ENCODE results near the gene NRCAM.

The NRCAM gene

DNA sequence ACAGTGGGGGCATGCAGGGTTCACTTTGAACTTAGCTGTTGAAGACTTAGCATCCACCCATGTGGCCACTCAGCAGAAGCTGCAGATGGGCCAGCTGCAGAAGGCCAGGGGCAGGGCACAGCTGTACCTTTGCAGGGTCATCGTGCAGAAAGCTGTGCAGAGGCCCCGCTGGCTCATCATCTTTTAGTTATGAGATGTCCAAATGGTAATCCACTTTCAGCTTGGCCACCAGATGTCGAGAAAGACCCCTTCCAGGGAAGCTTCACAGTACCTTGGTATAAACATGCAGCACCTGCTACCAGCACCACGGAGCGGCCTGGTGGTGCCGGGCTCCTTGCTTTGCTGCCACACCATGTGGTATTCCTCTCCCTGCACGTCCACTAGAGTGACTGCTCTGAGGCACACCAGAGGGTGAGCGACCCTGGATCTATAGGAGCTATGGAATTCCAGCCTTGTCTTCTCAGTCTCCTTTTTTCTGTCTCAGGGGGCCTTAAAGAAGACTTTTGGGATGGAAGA, 251.9 kb downstream of the NRCAM start:
- Histone ChIP-seq H3K27ac (ENCODE audit: low read length) (no peak overlapping the region), H3K4me1 (ENCODE audit: control insufficient read depth, insufficient read depth, low read length) (no peaks in the 10 kb centered on the region), H3K9me3 (ENCODE audit: control insufficient read depth in 2 of 2, low read length in 2 of 2) (no peaks in the 10 kb centered on the region), H3K36me3 (ENCODE audit: control insufficient read depth in 2 of 2, insufficient read depth in 2 of 2, low read length in 2 of 2) (no peaks in the 10 kb centered on the region), H3K9ac (ENCODE audit: low read length in 2 of 2) (no peak overlapping the region), H3K4me3 (ENCODE audit: low read length in 2 of 2) (no peak overlapping the region), H3K27me3 (ENCODE audit: control insufficient read depth in 1 of 2, insufficient read depth in 2 of 2, low read length in 2 of 2) (peaks cover 0 to 2% of the 10 kb centered on the region in 2 donors)

DNA sequence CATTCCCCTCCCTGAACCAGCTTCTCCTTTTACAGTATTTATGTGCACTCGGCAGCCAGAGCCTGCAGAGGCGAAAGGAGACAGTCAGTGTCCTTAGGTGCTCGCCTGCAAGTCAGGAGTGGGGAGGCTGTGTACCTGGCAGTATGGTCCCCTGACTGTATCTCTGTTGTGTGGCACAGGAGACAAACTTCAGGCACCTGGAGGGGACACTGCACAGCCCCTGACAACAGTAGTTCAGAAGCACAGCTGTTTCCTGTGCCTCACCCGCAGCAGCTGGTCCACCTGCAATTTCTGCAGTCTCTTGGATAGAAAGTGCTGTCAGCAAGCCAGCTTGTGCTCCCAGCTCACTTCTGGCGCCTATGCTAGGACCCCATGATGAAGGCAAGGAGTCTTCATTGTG, 252.7 kb downstream of the NRCAM start:
- Histone ChIP-seq H3K27ac (ENCODE audit: low read length) (no peak overlapping the region), H3K9me3 (ENCODE audit: control insufficient read depth in 2 of 2, low read length in 2 of 2) (no peaks in the 10 kb centered on the region), H3K4me3 (ENCODE audit: low read length in 2 of 2) (no peak overlapping the region), H3K27me3 (ENCODE audit: control insufficient read depth in 1 of 2, insufficient read depth in 2 of 2, low read length in 2 of 2) (peaks cover 0 to 2% of the 10 kb centered on the region in 2 donors), H3K36me3 (ENCODE audit: control insufficient read depth in 2 of 2, insufficient read depth in 2 of 2, low read length in 2 of 2) (no peaks in the 10 kb centered on the region), H3K9ac (ENCODE audit: low read length in 2 of 2) (no peak overlapping the region), H3K4me1 (ENCODE audit: control insufficient read depth, insufficient read depth, low read length) (no peaks in the 10 kb centered on the region)

GRCh38 chr7:108202743-108203142, 253.5 kb downstream of the NRCAM start:
- Histone ChIP-seq H3K36me3 (ENCODE audit: control insufficient read depth in 2 of 2, insufficient read depth in 2 of 2, low read length in 2 of 2) (no peaks in the 10 kb centered on the region), H3K27me3 (ENCODE audit: control insufficient read depth in 1 of 2, insufficient read depth in 2 of 2, low read length in 2 of 2) (peaks cover 0 to 2% of the 10 kb centered on the region in 2 donors), H3K27ac (ENCODE audit: low read length) (no peak overlapping the region), H3K9ac (ENCODE audit: low read length in 2 of 2) (no peak overlapping the region), H3K4me1 (ENCODE audit: control insufficient read depth, insufficient read depth, low read length) (no peaks in the 10 kb centered on the region), H3K4me3 (ENCODE audit: low read length in 2 of 2) (no peak overlapping the region), H3K9me3 (ENCODE audit: control insufficient read depth in 2 of 2, low read length in 2 of 2) (no peaks in the 10 kb centered on the region)

GRCh38 chr7:108201766-108202165, 254.5 kb downstream of the NRCAM start:
- Histone ChIP-seq H3K9ac (ENCODE audit: low read length in 2 of 2) (no peak overlapping the region), H3K27ac (ENCODE audit: low read length) (no peak overlapping the region), H3K9me3 (ENCODE audit: control insufficient read depth in 2 of 2, low read length in 2 of 2) (no peaks in the 10 kb centered on the region), H3K4me1 (ENCODE audit: control insufficient read depth, insufficient read depth, low read length) (no peaks in the 10 kb centered on the region), H3K27me3 (ENCODE audit: control insufficient read depth in 1 of 2, insufficient read depth in 2 of 2, low read length in 2 of 2) (peaks cover 0 to 2% of the 10 kb centered on the region in 2 donors), H3K4me3 (ENCODE audit: low read length in 2 of 2) (no peak overlapping the region), H3K36me3 (ENCODE audit: control insufficient read depth in 2 of 2, insufficient read depth in 2 of 2, low read length in 2 of 2) (no peaks in the 10 kb centered on the region)

DNA sequence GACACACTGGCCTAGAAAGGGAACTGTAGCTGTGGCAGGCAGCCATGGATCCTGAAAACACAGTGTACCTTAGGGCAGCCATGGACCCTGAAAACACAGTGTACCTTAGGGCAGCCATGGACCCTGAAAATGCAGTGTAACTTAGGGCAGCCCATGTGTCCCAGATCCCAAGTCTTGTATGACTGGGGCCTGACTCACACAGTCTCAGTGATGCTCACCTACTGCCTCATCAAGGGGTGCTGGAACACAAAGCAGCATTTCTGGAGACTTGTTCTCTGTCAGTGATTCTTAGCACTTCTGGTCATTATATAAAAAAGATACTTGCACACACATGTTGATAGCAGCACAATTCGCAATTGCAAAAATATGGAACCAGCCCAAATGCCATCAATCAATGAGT, 255.9 kb downstream of the NRCAM start:
- no peaks in the 10 kb centered on the region for H3K4me1 ChIP-seq (ENCODE audit: control insufficient read depth, insufficient read depth, low read length)
- H3K9ac ChIP-seq (ENCODE audit: low read length in 2 of 2), result no peak overlapping the region
- peaks cover 0 to 2% of the 10 kb centered on the region in 2 donors for H3K27me3 ChIP-seq (ENCODE audit: control insufficient read depth in 1 of 2, insufficient read depth in 2 of 2, low read length in 2 of 2)
- H3K9me3 ChIP-seq (ENCODE audit: control insufficient read depth in 2 of 2, low read length in 2 of 2), result no peaks in the 10 kb centered on the region
- H3K4me3 ChIP-seq (ENCODE audit: low read length in 2 of 2), result no peak overlapping the region
- H3K27ac ChIP-seq (ENCODE audit: low read length), result no peak overlapping the region
- no peaks in the 10 kb centered on the region for H3K36me3 ChIP-seq (ENCODE audit: control insufficient read depth in 2 of 2, insufficient read depth in 2 of 2, low read length in 2 of 2)

- H3K4me3 ChIP-seq (ENCODE audit: low read length in 2 of 2), result no peak overlapping the region
- no peak overlapping the region for H3K27ac ChIP-seq (ENCODE audit: low read length)
- H3K4me1 ChIP-seq (ENCODE audit: control insufficient read depth, insufficient read depth, low read length), result no peaks in the 10 kb centered on the region
- no peaks in the 10 kb centered on the region for H3K27me3 ChIP-seq (ENCODE audit: control insufficient read depth in 1 of 2, insufficient read depth in 2 of 2, low read length in 2 of 2)
- H3K36me3 ChIP-seq (ENCODE audit: control insufficient read depth in 2 of 2, insufficient read depth in 2 of 2, low read length in 2 of 2), result no peaks in the 10 kb centered on the region
- H3K9me3 ChIP-seq (ENCODE audit: control insufficient read depth in 2 of 2, low read length in 2 of 2), result no peaks in the 10 kb centered on the region
- H3K9ac ChIP-seq (ENCODE audit: low read length in 2 of 2), result no peak overlapping the region
Measured at GRCh38 chr7:108197371-108198091, 258.7 kb downstream of the NRCAM start.

- no peak overlapping the region for H3K9ac ChIP-seq (ENCODE audit: low read length in 2 of 2)
- no peaks in the 10 kb centered on the region for H3K4me1 ChIP-seq (ENCODE audit: control insufficient read depth, insufficient read depth, low read length)
- no peaks in the 10 kb centered on the region for H3K9me3 ChIP-seq (ENCODE audit: control insufficient read depth in 2 of 2, low read length in 2 of 2)
- H3K4me3 ChIP-seq (ENCODE audit: low read length in 2 of 2), result no peak overlapping the region
- H3K27ac ChIP-seq (ENCODE audit: low read length), result no peak overlapping the region
- H3K36me3 ChIP-seq (ENCODE audit: control insufficient read depth in 2 of 2, insufficient read depth in 2 of 2, low read length in 2 of 2), result no peaks in the 10 kb centered on the region
- no peaks in the 10 kb centered on the region for H3K27me3 ChIP-seq (ENCODE audit: control insufficient read depth in 1 of 2, insufficient read depth in 2 of 2, low read length in 2 of 2)
Measured at GRCh38 chr7:108196004-108196403, 260.2 kb downstream of the NRCAM start.

DNA sequence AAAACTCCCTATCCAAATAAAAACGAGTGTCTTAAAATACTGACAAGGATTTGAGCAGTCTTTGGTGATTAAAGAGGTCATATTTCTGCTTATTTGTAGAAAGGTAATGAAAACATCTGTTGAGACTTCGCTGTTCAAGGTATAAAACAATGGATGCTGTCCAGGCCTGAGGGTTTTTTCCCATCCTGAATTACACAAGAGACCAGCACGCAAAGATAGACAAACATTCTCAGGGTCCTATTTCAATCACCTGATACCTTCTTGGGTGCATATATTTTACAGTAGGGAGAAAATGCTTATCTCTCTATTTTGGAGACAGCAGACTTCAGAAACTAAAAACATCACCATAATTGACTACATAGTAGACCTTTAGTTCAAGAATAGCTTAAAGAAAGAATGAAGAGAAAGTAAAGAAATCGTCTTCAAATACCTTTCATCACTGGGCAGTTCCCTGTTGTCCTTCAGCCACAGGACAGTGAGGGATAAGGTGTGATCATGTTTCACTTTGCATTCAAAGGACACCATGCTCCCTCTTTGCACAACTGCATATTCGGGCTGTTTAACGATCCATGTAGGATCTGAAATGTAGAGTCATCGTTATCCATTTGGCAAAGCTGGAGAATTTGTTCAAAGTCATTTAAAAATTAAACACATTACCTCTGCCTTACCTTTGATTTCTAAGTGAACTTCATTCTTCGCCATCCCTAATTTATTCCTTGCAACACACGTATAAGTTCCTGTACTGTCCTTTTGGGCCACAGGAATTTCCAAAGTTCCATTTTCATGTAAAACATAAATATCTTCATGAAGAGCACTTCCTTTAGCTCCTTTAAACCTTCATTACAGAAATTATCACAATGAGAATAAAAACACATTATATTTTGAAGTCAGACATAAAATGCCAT, 262.4 kb downstream of the NRCAM start:
- no peak overlapping the region for H3K9ac ChIP-seq (ENCODE audit: low read length in 2 of 2)
- H3K27ac ChIP-seq (ENCODE audit: low read length), result no peak overlapping the region

DNA sequence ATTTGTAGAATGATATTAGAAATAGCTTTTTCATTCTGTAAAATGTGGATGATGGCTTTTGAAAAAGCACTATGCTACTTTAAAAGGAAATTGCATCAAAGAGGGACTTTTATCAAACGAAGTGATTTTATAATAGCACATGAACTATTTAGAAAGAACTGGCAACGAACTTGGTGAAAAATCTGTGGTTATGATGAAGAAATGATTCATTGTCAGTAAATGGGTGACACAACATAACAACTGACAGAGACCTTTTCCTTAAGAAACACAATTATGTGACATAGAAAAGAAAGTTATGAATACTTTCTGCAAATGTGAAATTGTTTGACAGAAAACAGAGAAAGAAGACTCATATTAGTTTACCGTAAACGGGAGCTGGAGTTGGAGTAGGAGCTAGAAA, 265.3 kb downstream of the NRCAM start:
- Histone ChIP-seq H3K4me3 (ENCODE audit: low read length in 2 of 2) (no peak overlapping the region), H3K27ac (ENCODE audit: low read length) (no peak overlapping the region), H3K9me3 (ENCODE audit: control insufficient read depth in 2 of 2, low read length in 2 of 2) (no peaks in the 10 kb centered on the region), H3K9ac (ENCODE audit: low read length in 2 of 2) (no peak overlapping the region), H3K4me1 (ENCODE audit: control insufficient read depth, insufficient read depth, low read length) (no peaks in the 10 kb centered on the region), H3K27me3 (ENCODE audit: control insufficient read depth in 1 of 2, insufficient read depth in 2 of 2, low read length in 2 of 2) (no peaks in the 10 kb centered on the region), H3K36me3 (ENCODE audit: control insufficient read depth in 2 of 2, insufficient read depth in 2 of 2, low read length in 2 of 2) (no peaks in the 10 kb centered on the region)

More for the DNA sequence above, 262.4 kb downstream of the NRCAM start:
- no peak overlapping the region for H3K4me3 ChIP-seq (ENCODE audit: low read length in 2 of 2)
- H3K9me3 ChIP-seq (ENCODE audit: control insufficient read depth in 2 of 2, low read length in 2 of 2), result no peaks in the 10 kb centered on the region
- no peaks in the 10 kb centered on the region for H3K4me1 ChIP-seq (ENCODE audit: control insufficient read depth, insufficient read depth, low read length)
- no peaks in the 10 kb centered on the region for H3K36me3 ChIP-seq (ENCODE audit: control insufficient read depth in 2 of 2, insufficient read depth in 2 of 2, low read length in 2 of 2)
- H3K27me3 ChIP-seq (ENCODE audit: control insufficient read depth in 1 of 2, insufficient read depth in 2 of 2, low read length in 2 of 2), result no peaks in the 10 kb centered on the region

DNA sequence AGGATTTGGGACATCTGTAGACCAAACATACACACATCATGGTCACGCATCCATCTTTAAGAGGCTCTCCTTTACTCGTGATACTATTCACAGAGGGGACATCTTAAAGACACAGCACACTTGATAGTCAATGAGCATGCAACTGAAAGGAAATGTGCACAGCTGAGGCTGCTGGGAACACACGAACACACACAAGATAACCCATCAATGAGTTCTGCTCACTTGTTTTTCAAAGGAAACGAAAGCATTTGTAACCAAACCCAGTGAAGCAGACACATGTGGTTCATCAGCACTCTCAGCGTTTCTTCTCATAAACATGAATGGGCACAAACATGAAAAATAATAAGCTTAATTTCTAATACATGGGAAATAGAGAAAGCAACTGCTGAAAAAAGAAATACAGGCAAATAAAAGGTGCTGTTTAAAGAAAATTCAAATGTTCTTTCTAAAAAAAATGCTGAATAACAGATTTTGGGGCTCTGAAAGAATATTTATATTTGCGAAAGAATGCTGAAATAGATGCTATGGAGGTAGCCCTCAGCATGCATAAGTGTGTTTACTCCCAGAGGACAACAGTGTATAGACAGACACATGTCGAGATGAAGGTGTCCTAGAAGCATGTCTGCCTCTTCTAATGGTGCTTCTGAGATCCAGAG, 266.4 kb downstream of the NRCAM start:
- H3K4me1 ChIP-seq (ENCODE audit: control insufficient read depth, insufficient read depth, low read length), result no peaks in the 10 kb centered on the region
- H3K36me3 ChIP-seq (ENCODE audit: control insufficient read depth in 2 of 2, insufficient read depth in 2 of 2, low read length in 2 of 2), result no peaks in the 10 kb centered on the region
- H3K9ac ChIP-seq (ENCODE audit: low read length in 2 of 2), result no peak overlapping the region
- no peak overlapping the region for H3K4me3 ChIP-seq (ENCODE audit: low read length in 2 of 2)
- H3K27me3 ChIP-seq (ENCODE audit: control insufficient read depth in 1 of 2, insufficient read depth in 2 of 2, low read length in 2 of 2), result no peaks in the 10 kb centered on the region
- H3K27ac ChIP-seq (ENCODE audit: low read length), result no peak overlapping the region
- no peaks in the 10 kb centered on the region for H3K9me3 ChIP-seq (ENCODE audit: control insufficient read depth in 2 of 2, low read length in 2 of 2)
